Heart left ventricle (tissue), 13 donors: Measurements from ENCODE around the gene SLC16A9.

Experiments
- CTCF ChIP-seq, 12 donors: fragments of 200-600 bp; sonication (generic) in 4 of 12; IDR thresholded peaks; one replicate each; pipeline versions ENCODE4 v1.5.0 to v1.8.0; 2018 to 2022; ENCODE audit warnings: antibody characterized with exemption in 12 of 12, mild to moderate bottlenecking in 5 of 12
- POLR2A ChIP-seq, 2 donors: fragments of 450-650 bp; IDR thresholded peaks; one replicate each; pipeline ENCODE4 v1.6.1; 2017; ENCODE audit warnings: antibody characterized with exemption in 2 of 2, mild to moderate bottlenecking in 2 of 2, moderate library complexity in 2 of 2
- donor health status: ischemic (EF 13 %, LVEDD 7.1; RV severe dilation, severe dysfunction).
- donor health status: DM: no; HTN: yes; CAD: no.
- donor health status: DM: no; HTN: no; CAD: no.
- donor health status: ischemic (EF 25% LVEDD 6.9; RV normal size, moderate dysfunction).
- donor health status: ischemic (EF 25% LVEDD 5.7; RV mildly dilated, moderate dysfunction).
- donor health status: ischemic (EF 35%, LVEDD 5.7; RV mildly dilated, moderate dysfunction).
- donor health status: nonischemic (EF 11% LVEDD 7.7; RV severe dilation, severe dysfunction).
- donor health status: DM: yes; HTN: yes; CAD: no.
- donor health status: PGD.
- donor health status: ischemic (EF 29% LVEDD 5.4; RV normal size, mild dysfunction).
- donor health status: nonischemic (EF 23%, LVEDD 6.1; RV moderate dilation, normal function).

GRCh38 chr10:59617996-59618395, 91.7 kb downstream of the SLC16A9 start:
- TF ChIP-seq POLR2A (IDR thresholded peaks at IDR 0.05), result no peak
- no peak for TF ChIP-seq CTCF (IDR thresholded peaks at IDR 0.05)
